ENCODE results near the gene ADARB2.

ADARB2 gene

GRCh38 chr10:1735562-1735961, 1.8 kb downstream of the ADARB2 start:
- DNase-seq (no peak), ATAC-seq (no peak)

DNA sequence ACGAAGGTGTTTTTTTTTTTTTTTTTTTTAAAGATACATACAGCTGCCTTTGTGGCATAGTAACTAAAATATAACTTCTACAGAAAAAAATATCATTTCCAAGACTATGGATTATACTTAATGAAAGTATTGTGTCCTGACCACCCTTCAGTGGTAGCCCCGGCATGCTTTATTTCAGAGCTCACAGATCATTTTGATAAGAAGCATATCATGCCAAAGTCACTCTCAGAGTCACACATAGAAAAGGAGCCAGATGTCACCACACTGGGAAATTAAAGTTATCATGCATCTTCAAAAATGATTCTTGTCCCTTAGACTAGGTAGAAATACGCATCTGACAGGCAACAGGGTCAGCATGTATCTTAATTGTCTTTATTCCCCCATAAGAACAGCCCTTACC, 3.0 kb downstream of the ADARB2 start:
- no peak for ATAC-seq

GRCh38 chr10:1733720-1734119, 3.6 kb downstream of the ADARB2 start:
- no peak for DNase-seq
- no peak for ATAC-seq

More for the DNA sequence above, 3.0 kb downstream of the ADARB2 start:
- DNase-seq, result no peak

DNA sequence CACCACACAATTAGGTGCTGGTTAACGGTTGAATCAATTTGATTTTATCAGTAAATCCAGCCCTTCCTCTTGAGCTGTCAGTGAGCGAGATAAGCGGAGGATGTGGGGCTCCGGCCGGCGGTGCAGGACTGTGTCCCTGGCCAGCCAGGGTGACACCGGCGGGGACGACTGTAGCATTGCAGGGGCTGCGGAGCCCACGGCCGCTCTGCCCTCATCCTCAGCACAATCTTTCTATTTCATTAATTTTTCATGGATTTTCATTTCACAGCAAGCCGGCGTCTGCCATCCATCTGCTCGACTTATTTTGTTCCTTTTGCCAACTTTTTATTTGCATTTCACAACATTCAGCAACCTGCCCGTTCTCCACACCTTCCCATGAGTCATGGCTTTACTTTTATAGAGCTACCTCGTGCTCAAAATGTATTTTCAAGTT, 4.7 kb downstream of the ADARB2 start:
- ATAC-seq (no peak), DNase-seq (no peak)

GRCh38 chr10:1731592-1731991, 5.7 kb downstream of the ADARB2 start:
- DNase-seq (no peak), ATAC-seq (no peak)

DNA sequence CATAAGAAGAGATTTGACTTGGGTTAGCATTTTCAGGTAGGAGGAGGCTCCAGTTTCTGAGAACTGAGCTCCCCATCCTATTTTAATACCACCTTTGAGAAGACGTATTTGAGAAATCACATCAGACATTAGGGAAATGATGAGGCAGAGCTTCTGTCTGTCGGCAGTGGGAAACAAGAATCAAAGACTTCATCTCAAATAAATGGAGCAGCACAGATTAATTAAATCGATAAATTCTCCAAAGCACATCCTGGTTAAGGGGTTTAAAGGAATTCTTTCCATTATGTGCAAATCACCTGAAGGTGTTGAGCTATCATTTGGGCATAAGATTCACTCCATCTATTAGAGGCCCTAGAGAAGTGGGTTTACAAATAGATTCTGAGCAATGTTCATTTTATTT, 7.6 kb downstream of the ADARB2 start:
- no peak for DNase-seq
- ATAC-seq, result no peak

- DNase-seq, result no peak
- ATAC-seq, result no peak
Observed at GRCh38 chr10:1726861-1727260, 10.5 kb downstream of the ADARB2 start.

GRCh38 chr10:1724921-1725488, 12.3 kb downstream of the ADARB2 start:
- ATAC-seq (no peak), DNase-seq (no peak)

DNA sequence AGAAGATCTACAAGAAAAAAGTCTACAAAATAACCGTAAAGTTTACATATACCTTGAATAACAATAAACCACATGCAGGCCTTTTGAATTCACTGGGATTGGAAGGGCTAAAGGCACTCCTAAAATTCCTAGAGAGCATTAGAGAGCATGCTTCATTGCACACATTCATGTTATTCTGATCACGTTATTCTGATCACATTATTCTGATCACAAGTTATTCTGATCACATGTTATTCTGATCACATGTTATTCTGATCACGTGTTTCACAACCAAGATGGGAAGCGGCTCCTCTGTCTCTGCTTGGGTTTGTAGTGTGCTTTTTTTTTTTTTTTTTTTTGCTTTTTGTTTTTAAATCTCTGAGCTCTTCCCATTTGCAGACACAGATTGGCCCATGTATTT, 20.5 kb downstream of the ADARB2 start:
- ATAC-seq, result no peak

GRCh38 chr10:1715821-1716220, 21.5 kb downstream of the ADARB2 start:
- DNase-seq (peak; percentile 17), ATAC-seq (peak; percentile 73)

More for the DNA sequence above, 20.5 kb downstream of the ADARB2 start:
- no peak for DNase-seq

- DNase-seq (no peak), ATAC-seq (no peak)
Observed at GRCh38 chr10:1712944-1713671, 24.2 kb downstream of the ADARB2 start.

- ATAC-seq (no peak), DNase-seq (no peak)
Observed at GRCh38 chr10:1712314-1712713, 25.0 kb downstream of the ADARB2 start.

- DNase-seq (no peak), ATAC-seq (no peak)
Observed at GRCh38 chr10:1709161-1709560, 28.2 kb downstream of the ADARB2 start.

GRCh38 chr10:1708746-1709145, 28.6 kb downstream of the ADARB2 start:
- DNase-seq (no peak), ATAC-seq (no peak)

GRCh38 chr10:1706711-1707110, 30.6 kb downstream of the ADARB2 start:
- no peak for ATAC-seq

GRCh38 chr10:1706256-1706655, 31.1 kb downstream of the ADARB2 start:
- ATAC-seq (no peak), DNase-seq (no peak)

More at GRCh38 chr10:1706711-1707110, 30.6 kb downstream of the ADARB2 start:
- peak; percentile 18 for DNase-seq

- ATAC-seq (no peak), DNase-seq (no peak)
Observed at GRCh38 chr10:1698185-1698584, 39.1 kb downstream of the ADARB2 start.

GRCh38 chr10:1696106-1696505, 41.2 kb downstream of the ADARB2 start:
- ATAC-seq, result no peak
- no peak for DNase-seq

DNA sequence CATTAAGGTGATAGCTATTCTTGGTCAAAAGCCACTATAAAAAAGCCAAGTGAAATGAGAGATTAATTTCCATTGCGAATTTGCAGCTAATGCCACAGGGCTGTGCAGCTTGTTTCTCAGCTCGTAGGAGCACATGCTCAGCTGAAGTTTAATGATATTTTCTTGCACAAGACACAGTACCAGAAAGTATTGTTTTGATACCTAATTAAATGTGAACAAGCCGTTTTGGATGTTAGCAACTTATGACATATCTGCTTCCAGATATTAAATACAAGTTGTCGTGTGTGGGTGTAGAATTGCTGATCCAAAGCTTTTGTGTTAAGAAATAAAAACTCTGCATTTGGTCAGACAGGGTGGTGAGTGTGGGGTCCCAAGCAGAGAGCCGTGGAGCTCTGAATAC, 47.2 kb downstream of the ADARB2 start:
- no peak for ATAC-seq
- no peak for DNase-seq

- no peak for ATAC-seq
Observed at GRCh38 chr10:1688531-1688930, 48.8 kb downstream of the ADARB2 start.

GRCh38 chr10:1687623-1688150, 49.6 kb downstream of the ADARB2 start:
- DNase-seq, result no peak
- no peak for ATAC-seq

More at GRCh38 chr10:1688531-1688930, 48.8 kb downstream of the ADARB2 start:
- DNase-seq, result no peak

- ATAC-seq, result no peak
- DNase-seq, result no peak
Observed at GRCh38 chr10:1687190-1687589, 50.1 kb downstream of the ADARB2 start.

- DNase-seq (no peak), ATAC-seq (no peak)
Observed at GRCh38 chr10:1686491-1686749, 50.9 kb downstream of the ADARB2 start.
